Uterus (tissue), 2 donors: ENCODE measurements around the gene RPS19BP1.

Experiments used
- POLR2A ChIP-seq, 2 donors: fragments of 450-650 bp; IDR thresholded peaks; one replicate each; pipeline ENCODE4 v1.6.1; 2016; ENCODE audit warnings: antibody characterized with exemption in 2 of 2, mild to moderate bottlenecking in 1 of 2, moderate library complexity in 1 of 2
- TF ChIP-seq, protein P1 (sequence below), 4 experiments: fragments of 200-600 bp in 2 of 4; fragments of 450-650 bp in 2 of 4; sonication (generic) in 2 of 4; IDR thresholded peaks; one replicate each; pipeline ENCODE4 v1.5.1; 2016 to 2019; ENCODE audit warnings: antibody characterized with exemption in 4 of 4, mild to moderate bottlenecking in 2 of 4, moderate library complexity in 1 of 4

DNA sequence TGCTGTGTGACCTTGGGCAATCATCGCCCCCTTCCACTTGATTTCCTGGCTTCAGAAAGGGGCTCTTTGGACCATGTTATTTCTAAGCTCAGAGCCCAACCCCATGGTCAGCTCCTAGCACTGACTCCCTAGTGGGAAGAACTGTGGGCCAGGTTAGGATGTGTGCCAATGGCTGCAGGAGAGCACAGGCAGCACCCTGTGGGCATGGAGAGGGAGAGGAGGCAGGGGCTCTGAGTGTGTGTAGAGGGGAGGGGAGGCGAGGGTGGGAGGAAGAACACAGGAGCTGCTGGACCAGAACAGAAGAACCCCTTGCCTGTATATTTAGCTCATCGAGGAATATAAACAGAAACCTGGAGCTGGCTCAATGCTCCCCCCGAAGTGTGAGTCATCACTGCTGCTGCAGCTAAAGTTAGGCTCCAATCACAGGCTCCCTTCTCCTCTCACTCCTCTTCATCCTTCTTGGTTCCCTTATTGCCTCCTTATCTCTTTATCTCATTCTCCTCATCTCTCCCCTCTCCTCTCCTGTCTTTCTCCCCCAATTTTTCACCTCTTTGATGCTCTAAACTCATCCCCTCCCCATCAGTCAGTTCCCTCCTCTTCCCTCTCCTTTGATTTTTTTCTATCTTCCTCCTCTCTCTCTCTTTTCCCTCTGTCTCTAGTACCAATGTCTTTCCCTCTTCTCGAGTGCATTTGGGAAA, 14.5 kb upstream of the RPS19BP1 start:
- TF ChIP-seq, protein P1, sequence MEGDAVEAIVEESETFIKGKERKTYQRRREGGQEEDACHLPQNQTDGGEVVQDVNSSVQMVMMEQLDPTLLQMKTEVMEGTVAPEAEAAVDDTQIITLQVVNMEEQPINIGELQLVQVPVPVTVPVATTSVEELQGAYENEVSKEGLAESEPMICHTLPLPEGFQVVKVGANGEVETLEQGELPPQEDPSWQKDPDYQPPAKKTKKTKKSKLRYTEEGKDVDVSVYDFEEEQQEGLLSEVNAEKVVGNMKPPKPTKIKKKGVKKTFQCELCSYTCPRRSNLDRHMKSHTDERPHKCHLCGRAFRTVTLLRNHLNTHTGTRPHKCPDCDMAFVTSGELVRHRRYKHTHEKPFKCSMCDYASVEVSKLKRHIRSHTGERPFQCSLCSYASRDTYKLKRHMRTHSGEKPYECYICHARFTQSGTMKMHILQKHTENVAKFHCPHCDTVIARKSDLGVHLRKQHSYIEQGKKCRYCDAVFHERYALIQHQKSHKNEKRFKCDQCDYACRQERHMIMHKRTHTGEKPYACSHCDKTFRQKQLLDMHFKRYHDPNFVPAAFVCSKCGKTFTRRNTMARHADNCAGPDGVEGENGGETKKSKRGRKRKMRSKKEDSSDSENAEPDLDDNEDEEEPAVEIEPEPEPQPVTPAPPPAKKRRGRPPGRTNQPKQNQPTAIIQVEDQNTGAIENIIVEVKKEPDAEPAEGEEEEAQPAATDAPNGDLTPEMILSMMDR (IDR thresholded peaks at IDR 0.05), result no peak
- no peak for TF ChIP-seq POLR2A (IDR thresholded peaks at IDR 0.05)
